DND-41 (cell line): ENCODE results near the gene CFAP20DC.

Experiments used
- ATAC-seq: fragments of 200-7000 bp; cut with Tn5 transposase; 3 replicates; pipeline ENCODE4 v1.9.1; 2021; ENCODE audit warnings: low read depth; ENCODE audit not compliant: insufficient read depth
- DNase-seq: peaks from one replicate; pipeline ENCODE4 v3.0.0-alpha.2; 2020
- H2AFZ ChIP-seq: 2 replicates; pipeline ENCODE4 v1.6.0; 2012; ENCODE audit warnings: low read depth, low read length
- H3K27ac ChIP-seq: 2 replicates; pipeline ENCODE4 v1.5.1; 2012; ENCODE audit warnings: low read length, inconsistent platforms
- H3K27me3 ChIP-seq: fragments of 200-600 bp; sonication (generic); 2 replicates; pipeline ENCODE4 v1.6.0; 2012; ENCODE audit warnings: low read length, mild to moderate bottlenecking, inconsistent platforms; ENCODE audit not compliant: insufficient read depth, poor library complexity
- H3K36me3 ChIP-seq: 2 replicates; pipeline ENCODE4 v1.5.1; 2012; ENCODE audit warnings: low read length, inconsistent platforms; ENCODE audit not compliant: insufficient read depth
- H3K4me1 ChIP-seq: 2 replicates; pipeline ENCODE4 v1.5.1; 2012; ENCODE audit warnings: mild to moderate bottlenecking, low read length; ENCODE audit not compliant: insufficient read depth
- H3K4me2 ChIP-seq: 2 replicates; pipeline ENCODE4 v1.6.0; 2012; ENCODE audit warnings: mild to moderate bottlenecking, moderate library complexity, low read length, inconsistent platforms; ENCODE audit not compliant: insufficient read depth
- H3K4me3 ChIP-seq, 2 experiments: fragments of 200-600 bp in 1 of 2; shearing (Covaris generic) in 1 of 2; 2 replicates each; pipeline ENCODE4 v1.5.1; 2012 to 2016; ENCODE audit warnings: inconsistent platforms in 2 of 2, low read length in 2 of 2, mild to moderate bottlenecking in 2 of 2, low read depth in 1 of 2, moderate library complexity in 1 of 2
- H3K79me2 ChIP-seq: 2 replicates; pipeline ENCODE4 v1.6.0; 2012; ENCODE audit warnings: low read length, inconsistent platforms; ENCODE audit not compliant: insufficient read depth
- H3K9ac ChIP-seq: 2 replicates; pipeline ENCODE4 v1.6.0; 2012; ENCODE audit warnings: low read depth, mild to moderate bottlenecking, inconsistent platforms, low read length, moderate library complexity
- H3K9me3 ChIP-seq: 2 replicates; pipeline ENCODE4 v1.5.1; 2012; ENCODE audit warnings: low read length, moderate library complexity, mild to moderate bottlenecking, inconsistent platforms; ENCODE audit not compliant: insufficient read depth, severe bottlenecking
- H4K20me1 ChIP-seq: 2 replicates; pipeline ENCODE4 v1.6.0; 2012; ENCODE audit warnings: low read length; ENCODE audit not compliant: insufficient read depth
- EZH2 ChIP-seq: IDR thresholded peaks from 3 replicates; pipeline ENCODE4 v1.6.1; 2012; ENCODE audit warnings: borderline replicate concordance, low read depth, mild to moderate bottlenecking, moderate library complexity, low read length, inconsistent platforms; ENCODE audit not compliant: severe bottlenecking
- TF ChIP-seq, protein P1 (sequence below): IDR thresholded peaks from 2 replicates; pipeline ENCODE4 v1.5.1; 2012; ENCODE audit warnings: borderline replicate concordance, low read length, moderate library complexity, mild to moderate bottlenecking; ENCODE audit not compliant: poor library complexity, severe bottlenecking; ENCODE audit errors: extremely low read depth

Gene CFAP20DC

DNA sequence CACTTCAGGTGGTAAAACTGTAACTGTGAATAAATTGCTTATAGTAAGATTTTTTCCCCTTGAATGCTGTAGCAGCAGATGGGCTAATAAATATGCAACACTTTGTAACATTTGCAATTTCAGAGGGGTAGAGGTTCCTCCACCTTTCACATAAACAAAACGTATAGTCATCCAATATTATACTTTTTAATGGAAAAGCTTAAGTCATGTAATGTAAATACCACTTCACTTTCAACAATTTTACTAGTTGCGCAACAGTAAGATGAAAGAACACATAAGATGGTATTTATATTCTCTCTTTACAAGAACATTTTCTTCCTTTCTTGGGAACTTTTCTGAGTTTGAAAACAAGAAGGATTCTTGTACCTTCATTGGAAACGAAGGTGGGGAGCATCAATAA, 326.7 kb downstream of the CFAP20DC start:
- Histone ChIP-seq H3K36me3 (no peaks in the 10 kb centered on the region), H3K4me2 (no peak overlapping the region), H4K20me1 (no peaks in the 10 kb centered on the region), H3K79me2 (no peaks in the 10 kb centered on the region), H3K4me3 (no peak overlapping the region), H3K9ac (no peak overlapping the region), H3K27me3 (no peaks in the 10 kb centered on the region), H3K9me3 (no peaks in the 10 kb centered on the region), H3K27ac (no peak overlapping the region), H2AFZ (no peak overlapping the region), H3K4me1 (no peaks in the 10 kb centered on the region)
- no peak for TF ChIP-seq EZH2
- TF ChIP-seq, protein P1, sequence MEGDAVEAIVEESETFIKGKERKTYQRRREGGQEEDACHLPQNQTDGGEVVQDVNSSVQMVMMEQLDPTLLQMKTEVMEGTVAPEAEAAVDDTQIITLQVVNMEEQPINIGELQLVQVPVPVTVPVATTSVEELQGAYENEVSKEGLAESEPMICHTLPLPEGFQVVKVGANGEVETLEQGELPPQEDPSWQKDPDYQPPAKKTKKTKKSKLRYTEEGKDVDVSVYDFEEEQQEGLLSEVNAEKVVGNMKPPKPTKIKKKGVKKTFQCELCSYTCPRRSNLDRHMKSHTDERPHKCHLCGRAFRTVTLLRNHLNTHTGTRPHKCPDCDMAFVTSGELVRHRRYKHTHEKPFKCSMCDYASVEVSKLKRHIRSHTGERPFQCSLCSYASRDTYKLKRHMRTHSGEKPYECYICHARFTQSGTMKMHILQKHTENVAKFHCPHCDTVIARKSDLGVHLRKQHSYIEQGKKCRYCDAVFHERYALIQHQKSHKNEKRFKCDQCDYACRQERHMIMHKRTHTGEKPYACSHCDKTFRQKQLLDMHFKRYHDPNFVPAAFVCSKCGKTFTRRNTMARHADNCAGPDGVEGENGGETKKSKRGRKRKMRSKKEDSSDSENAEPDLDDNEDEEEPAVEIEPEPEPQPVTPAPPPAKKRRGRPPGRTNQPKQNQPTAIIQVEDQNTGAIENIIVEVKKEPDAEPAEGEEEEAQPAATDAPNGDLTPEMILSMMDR: no peak
- DNase-seq: no peak
- no peak for ATAC-seq

DNA sequence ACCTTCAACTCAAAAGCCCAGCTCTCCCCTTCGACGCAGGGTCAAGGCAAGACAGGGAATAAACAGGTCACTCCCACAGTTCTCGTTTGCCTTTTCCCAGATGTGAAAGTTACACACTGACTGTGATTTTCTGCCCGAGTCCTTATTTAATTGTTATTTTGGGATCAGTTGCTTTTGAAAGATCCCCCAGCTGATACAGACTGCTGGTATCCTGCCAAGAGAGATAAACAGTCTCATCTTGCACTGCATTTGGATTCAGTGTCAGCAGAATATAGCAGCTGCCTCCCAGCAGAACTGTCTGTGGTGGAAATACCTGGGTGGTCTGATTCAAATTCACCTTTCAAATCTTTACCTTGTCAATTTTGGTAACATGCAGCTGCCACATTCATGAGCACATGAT, 327.3 kb downstream of the CFAP20DC start:
- Histone ChIP-seq H3K27ac (no peak overlapping the region), H3K9me3 (no peaks in the 10 kb centered on the region), H3K4me1 (no peaks in the 10 kb centered on the region), H3K27me3 (no peaks in the 10 kb centered on the region), H3K4me2 (no peak overlapping the region), H3K9ac (no peak overlapping the region), H3K4me3 (no peak overlapping the region), H4K20me1 (no peaks in the 10 kb centered on the region), H2AFZ (no peak overlapping the region), H3K79me2 (no peaks in the 10 kb centered on the region), H3K36me3 (no peaks in the 10 kb centered on the region)
- TF ChIP-seq, protein P1: no peak
- TF ChIP-seq EZH2: no peak
- ATAC-seq (no peak), DNase-seq (no peak)

DNA sequence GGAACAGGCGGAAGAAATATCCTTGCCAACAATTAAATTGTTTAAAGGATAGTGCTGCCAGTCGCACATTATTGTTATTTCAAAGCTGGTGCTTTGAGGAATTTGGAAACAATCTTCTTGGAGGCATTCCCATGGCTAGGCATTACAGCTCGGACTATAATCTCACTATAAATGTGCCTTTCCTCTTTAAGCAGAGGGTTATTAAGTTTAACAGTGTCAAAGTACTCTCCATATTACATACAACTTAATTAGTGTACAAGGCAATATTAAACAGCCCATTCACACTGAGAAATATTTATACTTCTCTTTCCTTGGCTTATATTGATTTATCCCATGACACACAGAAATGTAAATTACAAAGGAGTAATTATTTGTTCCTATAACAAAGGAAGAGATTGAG, 329.3 kb downstream of the CFAP20DC start:
- ATAC-seq: no peak
- H3K79me2 ChIP-seq: no peaks in the 10 kb centered on the region
- TF ChIP-seq EZH2: no peak
- TF ChIP-seq, protein P1: no peak

DNA sequence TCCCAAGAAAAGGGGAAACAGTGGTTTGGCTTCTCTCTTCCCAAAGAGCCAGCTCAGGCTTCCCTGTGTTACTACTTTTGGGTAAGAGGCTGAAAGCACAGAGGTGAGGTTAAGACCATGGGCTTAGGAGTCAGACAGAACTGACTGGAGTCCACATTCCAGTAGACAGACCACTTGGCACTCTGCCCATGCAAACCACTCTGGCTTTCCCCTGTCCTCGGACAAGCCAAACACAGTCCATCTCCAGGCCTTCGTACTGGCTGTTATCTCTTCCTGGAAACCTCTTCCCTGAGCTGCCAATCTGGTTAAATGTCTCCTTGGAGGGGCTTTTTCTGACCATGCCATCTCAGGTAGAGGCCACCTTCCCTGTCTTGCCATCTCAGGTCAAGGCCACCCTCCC, 330.1 kb downstream of the CFAP20DC start:
- no peak for TF ChIP-seq EZH2
- TF ChIP-seq, protein P1: no peak
- Histone ChIP-seq H4K20me1 (no peaks in the 10 kb centered on the region), H3K79me2 (no peaks in the 10 kb centered on the region), H2AFZ (no peak overlapping the region), H3K4me3 (no peak overlapping the region), H3K36me3 (no peaks in the 10 kb centered on the region), H3K27ac (no peak overlapping the region), H3K4me1 (no peaks in the 10 kb centered on the region), H3K27me3 (no peaks in the 10 kb centered on the region), H3K9me3 (no peaks in the 10 kb centered on the region), H3K9ac (no peak overlapping the region), H3K4me2 (no peak overlapping the region)
- ATAC-seq (no peak), DNase-seq (no peak)

More for the DNA sequence above, 329.3 kb downstream of the CFAP20DC start:
- Histone ChIP-seq H3K9ac (no peak overlapping the region), H3K9me3 (no peaks in the 10 kb centered on the region), H3K36me3 (no peaks in the 10 kb centered on the region), H3K27ac (no peak overlapping the region), H3K27me3 (no peaks in the 10 kb centered on the region), H3K4me3 (no peak overlapping the region), H3K4me2 (no peak overlapping the region), H3K4me1 (no peaks in the 10 kb centered on the region), H2AFZ (no peak overlapping the region), H4K20me1 (no peaks in the 10 kb centered on the region)
- no peak for DNase-seq
